AG04450 (cell line): ENCODE results near the gene PNPT1. TPM values are rescaled to one million over a fixed set of nuclear protein-coding genes. Genes with fewer than 3 reads are reported as not detected.

Experiments used
- CTCF ChIA-PET: fragments of 300-600, 350-600 bp; formaldehyde crosslinking; extraction: SDS; loops from one replicate; lab custom pipeline; 2022; ENCODE audit warnings: antibody characterized with exemption, inconsistent platforms; lab: Charles Lee
- POLR2A ChIA-PET: fragments of 350-600 bp; formaldehyde crosslinking; extraction: SDS; loops from one replicate; lab custom pipeline; 2021; ENCODE audit warnings: antibody characterized with exemption, inconsistent platforms; lab: Yijun Ruan, JAX
- DNase-seq: peaks from one replicate; pipeline ENCODE4 v3.0.0-alpha.2; 2011; ENCODE audit warnings: low read depth, low spot score
- H3K27ac ChIP-seq: one replicate; pipeline ENCODE4 v1.5.1; 2012; ENCODE audit warnings: low read depth, low read length, control low read depth
- H3K27me3 ChIP-seq: one replicate; pipeline ENCODE4 v1.6.0; 2012; ENCODE audit warnings: low read length; ENCODE audit not compliant: control insufficient read depth, insufficient read depth
- H3K4me3 ChIP-seq: 2 replicates; pipeline ENCODE4 v1.5.1; 2011; ENCODE audit warnings: mild to moderate bottlenecking, low read depth, low read length, control low read depth
- H3K9me3 ChIP-seq: 2 replicates; pipeline ENCODE4 v1.5.1; 2012; ENCODE audit warnings: low read length; ENCODE audit not compliant: control insufficient read depth, insufficient read depth
- polyA plus RNA-seq: library from polyadenylated mRNA; depleted of rRNA; stranded (reverse); fragments of >200 nt; gene quantifications from 2 replicates; pipeline ENCODE4 v1.2.3, GENCODE V29; 2011; rRNA removed
- TF ChIP-seq, protein P1 (sequence below): IDR thresholded peaks from 2 replicates; pipeline ENCODE4 v1.5.1; 2011; ENCODE audit warnings: low read depth, low read length, control low read depth, inconsistent platforms

Gene PNPT1
- polyA plus RNA-seq, 1 experiment, result 15.9 TPM

DNA sequence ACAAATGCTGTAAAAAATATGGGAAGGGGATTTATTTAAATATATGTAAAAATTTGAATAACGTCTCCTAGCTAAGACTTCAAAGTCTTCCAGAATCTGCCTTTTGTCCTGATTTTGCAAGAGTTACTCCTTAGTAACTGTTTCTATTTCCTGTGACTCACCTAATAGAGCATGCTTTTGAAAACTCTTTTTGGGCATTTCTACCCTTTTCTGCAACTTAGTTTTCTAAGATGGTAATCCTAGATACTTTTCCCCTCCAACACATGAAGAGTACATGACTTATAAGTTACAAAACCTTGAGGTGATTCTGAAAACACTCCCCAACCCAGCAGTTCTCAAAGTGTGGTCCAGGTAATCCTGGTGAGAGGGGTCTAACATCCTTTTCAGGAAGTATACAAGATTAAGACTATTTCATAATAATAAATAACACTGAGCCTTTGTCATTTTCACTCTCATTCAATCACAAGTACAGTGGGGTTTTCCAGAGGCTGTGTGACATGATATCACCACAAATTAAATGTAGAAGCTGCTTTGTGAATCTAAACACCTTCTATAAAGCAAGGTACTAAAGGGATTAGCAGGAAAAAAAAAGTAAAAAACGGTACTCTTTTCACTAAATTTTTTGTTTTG lies 108.1 kb downstream of the PNPT1 start:
- TF ChIP-seq, protein P1, sequence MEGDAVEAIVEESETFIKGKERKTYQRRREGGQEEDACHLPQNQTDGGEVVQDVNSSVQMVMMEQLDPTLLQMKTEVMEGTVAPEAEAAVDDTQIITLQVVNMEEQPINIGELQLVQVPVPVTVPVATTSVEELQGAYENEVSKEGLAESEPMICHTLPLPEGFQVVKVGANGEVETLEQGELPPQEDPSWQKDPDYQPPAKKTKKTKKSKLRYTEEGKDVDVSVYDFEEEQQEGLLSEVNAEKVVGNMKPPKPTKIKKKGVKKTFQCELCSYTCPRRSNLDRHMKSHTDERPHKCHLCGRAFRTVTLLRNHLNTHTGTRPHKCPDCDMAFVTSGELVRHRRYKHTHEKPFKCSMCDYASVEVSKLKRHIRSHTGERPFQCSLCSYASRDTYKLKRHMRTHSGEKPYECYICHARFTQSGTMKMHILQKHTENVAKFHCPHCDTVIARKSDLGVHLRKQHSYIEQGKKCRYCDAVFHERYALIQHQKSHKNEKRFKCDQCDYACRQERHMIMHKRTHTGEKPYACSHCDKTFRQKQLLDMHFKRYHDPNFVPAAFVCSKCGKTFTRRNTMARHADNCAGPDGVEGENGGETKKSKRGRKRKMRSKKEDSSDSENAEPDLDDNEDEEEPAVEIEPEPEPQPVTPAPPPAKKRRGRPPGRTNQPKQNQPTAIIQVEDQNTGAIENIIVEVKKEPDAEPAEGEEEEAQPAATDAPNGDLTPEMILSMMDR, result no peak
- Histone ChIP-seq H3K27ac (no peak overlapping the region), H3K9me3 (no peaks in the 10 kb centered on the region), H3K27me3 (no peaks in the 10 kb centered on the region), H3K4me3 (no peak overlapping the region)
- peak; percentile 13 for DNase-seq
- POLR2A ChIA-PET, result interaction anchor here (0.6 kb wide), 1 partner anchor 19 kb away, joined by 4 read pairs; no protein-coding TSS in a partner anchor
- CTCF ChIA-PET, result no interaction called here

Other genes with a start within 250 kb of the PNPT1 start
- gene CFAP36, start 174.1 kb downstream of the PNPT1 start, polyA plus RNA-seq, result 29.5 and 46.8 TPM in 2 replicates
- gene PPP4R3B, start 76.2 kb downstream of the PNPT1 start, polyA plus RNA-seq, result 29.2 and 38.3 TPM in 2 replicates
- 376 and 423 TPM in 2 replicates for gene EFEMP1, start 229.9 kb upstream of the PNPT1 start, polyA plus RNA-seq